NCI-H748 treated with DMSO at 0.1 percent for 48 hours (cell line): Measurements from ENCODE around the gene AVPR1A.

ENCODE experiments used
- DNase-seq: peaks from one replicate; lab custom pipeline; 2025; lab: John Stamatoyannopoulos, UW

The AVPR1A gene

GRCh38 chr12:63093711-63094110 is 57.3 kb downstream of the AVPR1A start:
- DNase-seq = no peak

GRCh38 chr12:63093084-63093483 is 57.9 kb downstream of the AVPR1A start:
- no peak for DNase-seq
